Uterus (tissue), 2 donors: ENCODE data around the gene SRRM5.

Experiments
- POLR2A ChIP-seq, 2 donors: fragments of 450-650 bp; IDR thresholded peaks; one replicate each; pipeline ENCODE4 v1.6.1; 2016; ENCODE audit warnings: antibody characterized with exemption in 2 of 2, mild to moderate bottlenecking in 1 of 2, moderate library complexity in 1 of 2
- TF ChIP-seq, protein P1 (sequence below), 4 experiments: fragments of 200-600 bp in 2 of 4; fragments of 450-650 bp in 2 of 4; sonication (generic) in 2 of 4; IDR thresholded peaks; one replicate each; pipeline ENCODE4 v1.5.1; 2016 to 2019; ENCODE audit warnings: antibody characterized with exemption in 4 of 4, mild to moderate bottlenecking in 2 of 4, moderate library complexity in 1 of 4

DNA sequence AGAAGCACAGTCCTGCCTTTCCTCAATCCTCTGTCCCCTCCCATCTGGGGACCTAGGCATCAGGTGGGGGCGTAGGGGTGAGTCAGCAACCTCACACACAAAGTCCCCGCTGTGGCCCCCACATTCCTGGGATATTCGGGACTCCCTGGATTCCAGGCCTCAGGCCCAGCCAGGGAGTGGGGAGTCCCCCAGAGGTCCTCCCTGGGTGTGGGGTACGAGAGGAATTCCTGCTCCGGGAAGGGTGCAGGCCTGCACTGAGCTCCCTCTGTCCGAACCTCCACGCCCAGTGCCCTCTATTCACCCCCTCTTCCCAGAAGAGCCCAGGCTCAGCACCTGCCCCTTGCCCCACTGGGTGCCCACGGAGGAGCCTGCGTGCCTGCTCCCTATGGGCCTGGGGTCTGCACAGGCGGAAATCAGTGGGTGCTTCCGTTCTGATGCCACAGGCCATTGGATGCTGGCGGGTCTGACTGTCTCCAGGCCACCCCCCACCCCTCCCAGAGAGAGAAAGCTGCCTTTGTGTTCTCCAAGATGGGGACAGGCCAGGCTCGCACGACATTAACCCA is 24.3 kb downstream of the SRRM5 start:
- TF ChIP-seq, protein P1, sequence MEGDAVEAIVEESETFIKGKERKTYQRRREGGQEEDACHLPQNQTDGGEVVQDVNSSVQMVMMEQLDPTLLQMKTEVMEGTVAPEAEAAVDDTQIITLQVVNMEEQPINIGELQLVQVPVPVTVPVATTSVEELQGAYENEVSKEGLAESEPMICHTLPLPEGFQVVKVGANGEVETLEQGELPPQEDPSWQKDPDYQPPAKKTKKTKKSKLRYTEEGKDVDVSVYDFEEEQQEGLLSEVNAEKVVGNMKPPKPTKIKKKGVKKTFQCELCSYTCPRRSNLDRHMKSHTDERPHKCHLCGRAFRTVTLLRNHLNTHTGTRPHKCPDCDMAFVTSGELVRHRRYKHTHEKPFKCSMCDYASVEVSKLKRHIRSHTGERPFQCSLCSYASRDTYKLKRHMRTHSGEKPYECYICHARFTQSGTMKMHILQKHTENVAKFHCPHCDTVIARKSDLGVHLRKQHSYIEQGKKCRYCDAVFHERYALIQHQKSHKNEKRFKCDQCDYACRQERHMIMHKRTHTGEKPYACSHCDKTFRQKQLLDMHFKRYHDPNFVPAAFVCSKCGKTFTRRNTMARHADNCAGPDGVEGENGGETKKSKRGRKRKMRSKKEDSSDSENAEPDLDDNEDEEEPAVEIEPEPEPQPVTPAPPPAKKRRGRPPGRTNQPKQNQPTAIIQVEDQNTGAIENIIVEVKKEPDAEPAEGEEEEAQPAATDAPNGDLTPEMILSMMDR (IDR thresholded peaks at IDR 0.05), result no peak
- no peak for TF ChIP-seq POLR2A (IDR thresholded peaks at IDR 0.05)
